GM18505 (cell line): ENCODE data around the gene ZNF423.
"Not testable (repeated sequence)": the region's sequence is repeated elsewhere in the genome, so short reads cannot be mapped to it uniquely, and the experiment has no call there.

ENCODE experiments used
- ATAC-seq: cut with Tn5 transposase; IDR thresholded peaks from one replicate; pipeline ENCODE4 v1.9.1; 2021; ENCODE audit not compliant: unreplicated experiment
- POLR2A ChIP-seq: IDR thresholded peaks from 4 replicates; pipeline ENCODE4 v1.6.1; 2011; ENCODE audit warnings: borderline replicate concordance; ENCODE audit not compliant: insufficient read depth, insufficient read length; ENCODE audit errors: extremely low read depth

ZNF423 gene

GRCh38 chr16:49513040-49513439 lies 342.9 kb downstream of the ZNF423 start:
- TF ChIP-seq POLR2A, result no peak
- no peak for ATAC-seq

GRCh38 chr16:49510654-49511305 lies 345.1 kb downstream of the ZNF423 start:
- TF ChIP-seq POLR2A, result no peak
- no peak for ATAC-seq

GRCh38 chr16:49510141-49510540 lies 345.8 kb downstream of the ZNF423 start:
- no peak for ATAC-seq

GRCh38 chr16:49506058-49507013 lies 349.6 kb downstream of the ZNF423 start:
- ATAC-seq, result not testable (repeated sequence)

More at GRCh38 chr16:49510141-49510540, 345.8 kb downstream of the ZNF423 start:
- TF ChIP-seq POLR2A, result no peak

- TF ChIP-seq POLR2A, result no peak
- ATAC-seq, result no peak
These were observed 350.4 kb downstream of the ZNF423 start for GRCh38 chr16:49505556-49505955.

GRCh38 chr16:49504626-49505025 lies 351.3 kb downstream of the ZNF423 start:
- ATAC-seq, result no peak
- TF ChIP-seq POLR2A, result no peak

GRCh38 chr16:49504023-49504364 lies 351.9 kb downstream of the ZNF423 start:
- TF ChIP-seq POLR2A, result no peak
- ATAC-seq, result no peak

- no peak for TF ChIP-seq POLR2A
- ATAC-seq, result peak; percentile 64
These were observed 352.5 kb downstream of the ZNF423 start for GRCh38 chr16:49503256-49504022.

GRCh38 chr16:49502136-49502881 lies 353.6 kb downstream of the ZNF423 start:
- no peak for ATAC-seq
- TF ChIP-seq POLR2A, result no peak

GRCh38 chr16:49499869-49500610 lies 355.9 kb downstream of the ZNF423 start:
- no peak for ATAC-seq
- no peak for TF ChIP-seq POLR2A

- no peak for ATAC-seq
These were observed 356.5 kb downstream of the ZNF423 start for GRCh38 chr16:49499414-49499785.

GRCh38 chr16:49498666-49499413 lies 357.1 kb downstream of the ZNF423 start:
- TF ChIP-seq POLR2A, result no peak
- ATAC-seq, result no peak

More at GRCh38 chr16:49499414-49499785, 356.5 kb downstream of the ZNF423 start:
- TF ChIP-seq POLR2A, result no peak

- no peak for ATAC-seq
- no peak for TF ChIP-seq POLR2A
These were observed 357.6 kb downstream of the ZNF423 start for GRCh38 chr16:49498264-49498663.
